ENCODE data around the gene VRK3.
"Not testable (repeated sequence)": the region's sequence is repeated elsewhere in the genome, so short reads cannot be mapped to it uniquely, and the experiment has no call there.

Gene VRK3

DNA sequence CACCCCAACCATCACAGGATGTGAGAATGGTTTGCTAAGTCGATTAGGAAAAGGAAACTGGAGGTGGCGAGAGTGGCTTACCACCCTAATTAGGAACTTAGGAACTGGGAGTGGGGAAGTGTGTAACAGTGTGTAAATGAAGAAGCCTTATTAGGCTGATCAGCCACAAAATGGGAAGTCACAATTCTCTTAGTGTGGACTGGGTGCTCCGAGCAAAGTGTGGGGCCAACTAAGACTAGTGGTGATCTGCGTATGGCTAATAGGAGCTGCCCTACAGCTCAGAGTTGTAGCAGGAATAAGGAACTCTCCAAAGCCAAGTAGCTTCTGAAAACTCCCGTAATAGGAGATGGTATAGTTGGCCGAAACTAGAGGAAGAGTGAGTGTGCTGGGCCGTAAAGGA is 71.8 kb downstream of the VRK3 start:
- no peak for DNase-seq

DNA sequence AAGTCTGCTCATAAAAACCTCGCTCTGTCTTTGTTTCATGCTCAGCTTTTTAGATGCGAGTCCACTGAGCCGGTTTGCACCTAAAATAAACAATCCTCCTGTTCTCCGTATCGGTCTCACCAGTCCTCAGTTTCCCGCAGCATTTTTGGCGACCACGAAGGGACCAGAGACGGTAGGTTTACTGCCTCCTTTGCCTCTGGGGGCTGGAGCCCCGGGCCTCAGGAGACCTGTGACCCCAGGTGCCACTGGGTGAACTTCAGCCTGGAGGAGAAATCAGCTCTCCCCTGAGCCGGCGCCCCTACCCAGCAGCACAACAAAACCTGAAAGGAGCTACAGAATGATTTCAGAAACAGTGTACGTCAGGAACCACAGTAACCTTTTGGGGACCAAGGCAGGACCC is 72.3 kb downstream of the VRK3 start:
- DNase-seq: no peak

DNA sequence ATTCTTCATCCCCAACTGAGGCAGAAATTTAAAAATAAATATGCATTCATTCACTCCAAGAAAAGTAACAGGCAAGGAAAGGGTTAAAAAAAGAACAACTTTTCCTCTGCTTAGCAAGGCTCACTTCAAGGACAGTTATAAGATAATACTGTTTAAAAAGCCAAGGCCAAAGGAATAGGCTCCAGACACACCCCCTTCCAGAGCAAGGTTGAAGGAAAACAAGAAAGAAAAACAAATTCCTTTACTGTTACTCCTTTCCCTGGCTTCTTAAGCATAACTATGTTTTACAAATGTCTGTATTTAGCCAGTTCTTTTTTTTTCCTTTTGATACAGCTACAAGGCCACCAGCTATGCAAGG is 72.7 kb downstream of the VRK3 start:
- no peak for DNase-seq

DNA sequence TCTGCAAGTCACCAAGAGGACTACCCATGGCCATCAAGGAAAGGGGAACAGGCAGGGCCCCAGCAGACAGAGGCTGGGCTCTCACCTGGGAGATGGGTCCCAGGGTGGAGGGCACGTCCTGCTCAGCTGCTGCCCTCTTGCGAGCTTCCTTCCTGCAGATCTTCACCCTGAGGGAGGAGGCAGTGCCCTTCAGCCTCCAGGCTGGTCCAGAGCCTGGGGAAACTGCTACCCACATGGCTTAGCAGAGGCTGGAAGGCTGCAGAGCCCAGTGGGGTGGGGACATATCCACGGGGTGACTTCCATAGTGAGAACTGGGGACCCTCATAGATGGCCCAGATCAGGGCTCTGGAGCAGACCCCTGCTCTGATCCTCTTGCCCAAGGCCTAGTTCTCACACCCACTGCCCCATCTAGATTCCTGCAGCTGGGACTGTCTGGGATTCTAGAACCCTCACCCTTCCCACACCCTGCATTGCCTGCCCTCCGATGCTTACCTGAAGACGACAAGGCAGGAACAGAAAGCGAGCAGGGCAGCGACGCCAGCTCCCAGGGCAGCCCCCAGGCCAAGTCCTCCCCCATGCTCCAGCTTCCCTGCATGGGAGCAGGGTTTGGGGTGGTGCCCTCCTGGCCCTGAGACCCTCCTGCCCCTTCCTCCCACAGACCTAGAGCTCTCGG is 73.2 kb downstream of the VRK3 start:
- no peak for DNase-seq

DNA sequence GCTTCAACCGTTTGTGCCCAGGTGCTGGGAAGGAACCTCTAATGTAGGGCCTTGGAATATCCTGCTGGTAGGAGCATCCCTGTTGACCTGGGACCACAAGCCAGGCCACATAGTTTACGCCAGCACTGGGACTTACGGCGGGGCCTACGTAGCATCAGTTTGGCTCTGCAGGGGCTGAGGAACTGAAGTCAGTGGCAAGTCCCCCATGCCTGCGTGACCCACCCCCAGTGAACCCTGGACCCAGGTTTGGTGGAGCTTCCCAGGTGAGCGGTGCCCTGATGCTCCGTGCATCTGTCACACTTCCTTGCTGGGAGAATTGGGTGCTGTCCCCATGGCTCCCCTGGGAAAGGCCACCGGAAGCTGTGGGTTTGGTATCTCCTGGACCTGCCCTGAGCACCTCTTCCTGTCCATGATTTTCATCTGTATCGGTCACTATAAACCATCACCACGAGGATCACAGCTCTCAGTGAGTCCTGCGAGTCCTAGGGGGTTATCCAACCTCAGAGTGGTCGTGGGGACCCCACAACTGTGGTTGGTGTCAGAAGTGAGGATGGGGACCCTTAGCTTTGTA is 74.1 kb downstream of the VRK3 start:
- no peak for DNase-seq

DNA sequence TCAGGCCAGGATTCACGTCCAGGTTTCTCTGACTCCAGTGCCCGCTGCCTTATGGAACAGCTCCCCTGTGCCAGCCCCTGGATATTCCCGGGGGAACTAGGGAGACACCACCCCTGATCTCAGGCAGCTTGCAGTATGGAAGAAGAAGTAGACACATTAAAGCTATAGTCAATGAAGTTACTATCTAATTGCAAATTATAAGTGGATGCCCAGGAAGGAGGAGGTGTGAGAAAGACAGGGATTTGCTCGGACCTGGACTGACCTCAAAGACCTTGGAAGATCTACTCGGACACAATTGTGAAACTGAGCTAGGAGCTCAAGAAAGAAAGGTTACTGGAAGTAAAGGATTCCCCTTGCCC is 74.6 kb downstream of the VRK3 start:
- DNase-seq: no peak

DNA sequence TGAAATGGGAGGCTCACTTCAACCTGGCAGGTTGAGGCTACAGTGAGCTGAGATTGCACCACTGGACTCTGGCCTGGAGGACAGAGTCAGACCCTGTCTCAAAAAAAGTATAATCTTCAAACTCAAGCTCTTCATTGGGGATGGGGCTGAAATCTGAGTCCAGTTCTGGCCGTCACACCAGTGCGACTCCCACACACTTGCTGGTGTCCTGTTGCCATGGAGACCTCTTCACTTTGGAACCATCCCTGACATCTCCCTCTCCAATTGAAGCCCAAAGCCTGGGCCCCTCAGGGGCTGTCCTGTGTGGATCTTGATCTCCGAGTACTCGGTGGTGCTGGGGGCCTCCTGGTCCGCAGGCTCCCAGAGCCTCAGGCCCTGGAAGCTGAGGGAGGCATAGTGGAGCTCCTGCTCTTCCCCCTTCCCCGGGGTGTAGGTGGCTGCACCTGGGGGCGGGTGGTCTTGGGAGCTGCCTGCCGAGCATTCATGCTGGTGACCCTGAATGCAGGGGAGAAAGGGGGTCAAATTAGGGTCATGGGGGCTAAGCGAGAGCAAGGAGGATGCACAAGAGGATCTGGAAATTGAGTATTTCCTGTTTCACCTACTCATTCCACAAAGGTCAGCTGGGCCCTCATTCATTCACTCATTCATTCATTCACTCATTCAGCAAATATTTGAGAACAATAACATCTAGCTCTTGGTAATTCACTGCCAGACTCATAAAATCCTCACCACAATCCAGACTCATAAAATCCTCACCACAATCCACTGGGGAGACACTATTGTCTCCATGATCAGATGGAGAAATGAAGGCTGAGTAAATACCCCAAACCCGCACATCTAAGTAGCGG is 75.2 kb downstream of the VRK3 start:
- no peak for DNase-seq

DNA sequence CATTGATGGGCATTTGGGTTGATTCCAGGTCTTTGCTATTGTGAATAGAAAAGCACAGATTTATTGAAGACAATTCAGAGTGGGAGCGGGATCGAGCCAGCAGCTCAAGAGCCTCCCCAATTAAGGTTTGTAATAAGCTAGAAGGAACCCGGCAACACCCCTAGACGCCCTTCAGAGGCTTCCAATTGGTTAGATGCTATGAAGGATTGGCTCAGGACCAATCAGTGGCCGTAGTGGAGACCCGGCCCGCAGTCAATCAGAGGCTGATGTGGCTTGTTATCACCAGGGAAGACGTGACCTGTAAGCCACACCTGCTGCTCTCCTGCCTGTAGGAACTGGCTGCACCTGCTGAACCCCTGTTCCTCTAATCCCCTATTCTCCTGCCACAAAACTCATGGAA is 78.8 kb downstream of the VRK3 start:
- no peak for DNase-seq

DNA sequence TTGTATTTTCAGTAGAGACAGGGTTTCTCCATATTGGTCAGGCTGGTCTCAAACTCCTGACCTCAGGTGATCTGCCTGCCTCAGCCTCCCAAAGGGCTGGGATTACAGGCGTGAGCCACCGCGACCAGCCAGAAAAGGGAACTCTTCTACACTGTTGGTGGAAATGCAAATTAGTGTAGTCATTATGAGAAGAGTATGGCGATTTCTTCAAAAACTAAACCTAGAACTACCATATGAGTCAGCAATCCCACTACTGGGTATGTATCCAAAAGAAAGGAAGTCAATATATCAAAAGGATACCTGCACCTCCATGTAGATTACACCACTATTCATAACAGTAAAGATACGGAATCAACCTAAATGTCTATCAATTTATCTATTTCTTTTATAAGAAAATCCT is 80.6 kb downstream of the VRK3 start:
- DNase-seq: not testable (repeated sequence)

DNA sequence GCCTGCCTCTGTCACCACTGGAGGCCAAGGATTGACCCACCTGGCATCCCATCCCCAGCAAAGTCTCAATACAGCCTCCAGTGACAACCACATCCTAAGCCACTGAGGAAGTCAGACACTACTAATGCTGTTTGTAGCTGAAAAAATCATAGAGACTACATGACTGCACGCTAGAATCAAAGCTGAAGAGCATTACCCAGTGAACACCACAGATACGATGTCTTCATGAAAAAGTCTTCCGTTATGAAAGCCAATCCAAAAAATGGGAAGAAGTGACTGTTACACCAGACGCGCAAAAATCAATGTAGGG is 84.7 kb downstream of the VRK3 start:
- DNase-seq: no peak

DNA sequence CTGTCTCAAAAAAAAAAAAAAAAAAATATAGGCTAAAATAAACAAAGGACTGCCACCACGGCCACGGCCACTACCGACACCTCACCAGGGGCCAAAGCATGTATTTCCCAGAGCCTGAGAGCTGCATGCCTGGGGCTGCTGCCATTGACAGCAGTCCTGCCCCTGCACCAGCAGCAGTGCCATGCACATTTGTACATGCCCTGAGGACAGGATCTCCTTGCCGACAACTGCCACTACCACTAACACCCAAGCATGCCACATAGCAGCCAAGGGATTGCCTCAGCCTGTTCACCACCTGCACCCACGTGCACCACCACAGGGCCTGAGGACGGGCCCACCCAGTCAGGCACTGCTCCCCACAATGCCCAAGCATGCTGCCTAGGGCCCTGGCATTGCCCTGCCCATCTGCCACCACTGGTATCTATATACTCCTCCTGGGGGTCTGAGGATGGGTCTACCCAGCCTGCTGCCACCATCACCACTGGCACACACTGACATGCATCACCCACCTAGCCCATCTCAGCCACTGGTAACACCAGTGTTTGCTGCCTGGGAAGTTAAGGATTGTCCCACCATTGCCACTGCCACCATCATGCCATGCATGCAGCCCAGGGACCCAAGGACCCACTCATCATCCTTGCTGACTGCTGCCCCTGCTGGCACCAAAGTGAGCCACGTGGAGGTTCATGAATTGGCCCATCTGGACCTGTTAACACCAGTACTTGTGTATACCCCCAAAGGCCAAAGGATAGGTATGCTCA is 85.3 kb downstream of the VRK3 start:
- no peak for DNase-seq

DNA sequence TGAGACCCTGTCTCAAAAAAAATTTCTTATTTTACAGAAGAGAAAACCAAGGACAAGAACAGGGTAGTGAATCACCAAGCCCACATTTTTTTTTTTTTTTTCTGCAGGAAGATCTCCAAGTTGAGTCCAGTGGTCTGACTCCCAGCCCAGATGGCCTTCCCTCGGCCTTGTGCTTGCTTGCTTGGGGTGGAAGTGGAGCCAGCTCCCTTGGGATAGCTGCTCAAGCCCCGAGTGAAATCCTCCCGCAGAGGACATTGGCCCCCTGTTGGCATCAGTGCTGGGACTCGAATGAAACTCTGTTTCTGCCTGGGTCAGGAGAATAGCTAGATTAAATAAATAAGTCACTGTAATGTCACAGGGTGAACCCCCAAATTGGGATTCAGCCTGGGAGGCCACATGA is 86.5 kb downstream of the VRK3 start:
- DNase-seq: no peak

DNA sequence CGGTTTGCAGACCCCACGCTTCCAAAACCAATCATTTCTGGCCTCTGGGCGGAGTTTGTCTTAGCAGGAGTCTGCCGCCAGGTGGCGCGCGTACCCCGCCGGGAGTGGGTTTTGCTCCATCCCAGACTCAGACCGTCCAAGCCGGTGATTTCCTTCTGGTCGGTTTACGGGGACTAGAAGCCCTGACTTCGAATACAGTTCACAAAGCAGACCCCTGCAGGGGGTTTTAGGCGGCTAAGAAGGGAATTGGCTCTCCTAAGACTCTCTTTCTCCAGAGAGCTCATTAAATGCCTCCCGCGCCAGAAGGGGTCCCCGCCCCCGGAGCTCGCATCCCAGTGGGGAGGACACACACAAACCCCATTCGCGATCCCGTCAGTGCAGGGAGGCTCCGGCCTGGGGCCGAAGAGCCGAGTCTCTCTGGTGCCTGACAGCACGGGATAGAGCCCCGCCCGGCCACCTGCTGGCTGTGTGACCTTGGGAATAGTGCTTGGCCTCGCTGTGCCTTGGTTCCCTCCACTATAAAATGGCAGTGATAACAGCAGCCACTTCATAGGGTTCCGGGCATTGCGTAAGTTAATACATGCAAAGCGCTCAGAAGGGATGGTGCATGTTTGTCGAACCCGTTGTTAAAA is 87.3 kb downstream of the VRK3 start:
- peak; percentile 32 for DNase-seq

DNA sequence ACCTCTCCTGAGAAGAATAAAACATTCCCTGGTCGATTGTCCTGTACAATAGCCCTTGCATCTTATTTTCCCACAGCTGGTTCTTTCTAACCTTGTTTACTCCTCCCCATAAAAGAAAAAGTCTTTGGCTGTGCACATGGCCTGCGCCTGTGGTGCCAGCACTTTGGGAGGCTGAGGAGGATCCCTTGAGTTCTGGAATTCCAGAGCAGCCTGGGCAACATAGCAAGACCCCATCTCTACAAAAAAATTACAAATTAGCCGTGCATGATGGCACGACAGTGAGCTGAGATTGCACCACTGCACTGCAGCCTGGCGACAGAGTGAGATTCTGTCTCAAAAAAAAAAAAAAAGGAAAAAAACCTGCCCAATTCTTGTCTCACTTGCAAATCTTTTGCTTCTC is 88.6 kb downstream of the VRK3 start:
- no peak for DNase-seq

DNA sequence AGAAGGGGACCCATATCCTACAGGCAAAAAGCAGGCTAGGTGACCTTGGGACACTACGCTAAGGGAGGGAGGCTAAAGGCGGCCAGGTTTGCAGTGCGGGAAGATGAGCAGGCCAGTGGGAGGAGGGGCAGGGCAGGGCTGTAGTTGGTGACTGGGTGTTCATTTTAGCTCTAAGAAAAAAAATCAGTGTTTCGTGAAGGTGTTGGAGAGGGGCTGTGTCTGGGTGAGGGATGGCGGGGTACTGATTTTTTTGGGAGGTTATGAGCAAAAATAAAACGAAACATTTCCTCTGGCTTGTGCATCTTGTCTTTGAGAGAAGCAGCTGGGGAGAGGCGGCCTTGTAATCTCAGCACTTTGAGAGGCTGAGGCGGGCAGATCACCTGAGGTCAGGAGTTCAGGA is 91.5 kb downstream of the VRK3 start:
- DNase-seq: no peak

DNA sequence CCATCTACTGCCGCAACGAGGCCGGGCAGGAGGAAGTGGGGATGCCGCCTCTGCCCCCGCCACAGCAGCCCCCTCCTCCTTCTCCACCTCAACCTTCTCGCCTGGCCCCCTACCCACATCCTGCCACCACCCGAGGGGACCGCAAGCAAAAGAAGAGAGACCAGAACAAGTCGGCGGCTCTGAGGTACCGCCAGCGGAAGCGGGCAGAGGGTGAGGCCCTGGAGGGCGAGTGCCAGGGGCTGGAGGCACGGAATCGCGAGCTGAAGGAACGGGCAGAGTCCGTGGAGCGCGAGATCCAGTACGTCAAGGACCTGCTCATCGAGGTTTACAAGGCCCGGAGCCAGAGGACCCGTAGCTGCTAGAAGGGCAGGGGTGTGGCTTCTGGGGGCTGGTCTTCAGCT is 92.4 kb downstream of the VRK3 start:
- no peak for DNase-seq

DNA sequence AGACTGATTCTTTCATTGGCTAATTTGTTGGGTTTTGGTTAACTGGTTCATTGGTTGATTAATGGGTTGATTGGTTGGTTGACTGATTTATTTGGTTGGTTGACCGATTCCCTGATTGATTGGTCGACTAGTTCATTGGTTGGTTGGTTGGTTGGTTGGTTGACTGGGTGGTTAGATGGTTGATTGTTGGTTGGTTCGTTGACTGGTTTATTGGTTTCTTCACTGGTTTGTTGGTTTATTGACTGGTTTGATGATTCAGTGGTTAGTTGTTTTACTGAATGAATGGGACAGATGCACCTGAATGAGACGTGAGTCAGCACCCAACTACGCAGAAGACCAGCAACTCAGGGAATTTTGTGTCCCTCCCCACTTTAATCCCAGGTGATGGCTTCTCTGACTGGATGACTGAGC is 93.1 kb downstream of the VRK3 start:
- no peak for DNase-seq

DNA sequence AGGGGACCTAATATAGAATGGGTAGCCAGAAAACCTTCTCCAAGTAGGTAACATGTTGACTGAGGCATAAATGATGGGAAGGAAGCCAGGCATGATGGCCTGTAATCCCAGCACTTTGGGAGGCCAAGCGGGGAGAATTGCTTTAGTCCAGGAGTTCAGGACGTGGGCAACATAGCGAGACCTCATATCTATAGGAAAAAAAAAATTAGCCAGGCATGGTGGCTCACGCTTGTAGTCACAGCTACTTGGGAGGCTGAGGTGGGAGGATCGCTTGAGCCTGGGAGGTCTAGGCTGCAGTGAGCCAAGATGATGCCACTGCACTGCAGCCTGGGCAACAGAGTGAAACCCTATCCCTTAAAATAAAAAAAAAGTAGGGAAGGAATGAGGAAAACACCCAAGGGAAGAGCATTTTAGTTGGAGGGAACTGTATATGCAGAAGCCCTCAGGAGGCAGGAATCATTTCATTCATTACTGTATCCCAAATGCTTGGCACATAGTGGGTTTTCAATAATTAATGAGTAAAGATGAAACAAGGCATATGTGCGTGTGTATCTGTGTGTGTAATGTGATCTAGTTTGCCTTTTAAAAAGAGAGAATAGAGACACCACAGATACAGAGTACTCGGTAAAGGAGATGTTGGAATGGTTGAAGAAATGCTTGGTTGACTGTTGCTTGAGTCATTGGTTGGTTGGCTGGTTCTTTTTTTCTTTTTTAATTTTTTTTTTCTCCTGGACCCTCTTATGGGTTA is 93.7 kb downstream of the VRK3 start:
- DNase-seq: no peak

DNA sequence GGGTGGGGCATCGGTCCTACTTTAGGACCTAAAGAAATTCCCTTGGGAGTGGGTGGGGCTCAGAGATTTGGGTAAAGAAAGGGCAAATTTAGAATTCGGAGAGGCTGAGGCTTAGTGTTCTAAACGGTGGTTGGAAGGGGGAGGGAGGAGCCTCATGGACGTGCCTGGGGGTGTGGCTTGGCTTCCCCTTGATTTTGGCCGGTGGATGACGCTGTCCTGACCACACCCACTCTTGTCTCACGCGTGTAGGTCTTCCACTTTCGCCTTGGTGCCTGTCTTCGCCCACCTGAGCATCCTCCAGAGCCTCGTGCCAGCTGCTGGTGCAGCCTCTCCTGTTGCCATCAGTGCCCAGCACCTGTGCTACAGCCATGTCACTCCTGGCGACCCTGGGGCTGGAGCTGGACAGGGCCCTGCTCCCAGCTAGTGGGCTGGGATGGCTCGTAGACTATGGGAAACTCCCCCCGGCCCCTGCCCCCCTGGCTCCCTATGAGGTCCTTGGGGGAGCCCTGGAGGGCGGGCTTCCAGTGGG is 94.6 kb downstream of the VRK3 start:
- no peak for DNase-seq

DNA sequence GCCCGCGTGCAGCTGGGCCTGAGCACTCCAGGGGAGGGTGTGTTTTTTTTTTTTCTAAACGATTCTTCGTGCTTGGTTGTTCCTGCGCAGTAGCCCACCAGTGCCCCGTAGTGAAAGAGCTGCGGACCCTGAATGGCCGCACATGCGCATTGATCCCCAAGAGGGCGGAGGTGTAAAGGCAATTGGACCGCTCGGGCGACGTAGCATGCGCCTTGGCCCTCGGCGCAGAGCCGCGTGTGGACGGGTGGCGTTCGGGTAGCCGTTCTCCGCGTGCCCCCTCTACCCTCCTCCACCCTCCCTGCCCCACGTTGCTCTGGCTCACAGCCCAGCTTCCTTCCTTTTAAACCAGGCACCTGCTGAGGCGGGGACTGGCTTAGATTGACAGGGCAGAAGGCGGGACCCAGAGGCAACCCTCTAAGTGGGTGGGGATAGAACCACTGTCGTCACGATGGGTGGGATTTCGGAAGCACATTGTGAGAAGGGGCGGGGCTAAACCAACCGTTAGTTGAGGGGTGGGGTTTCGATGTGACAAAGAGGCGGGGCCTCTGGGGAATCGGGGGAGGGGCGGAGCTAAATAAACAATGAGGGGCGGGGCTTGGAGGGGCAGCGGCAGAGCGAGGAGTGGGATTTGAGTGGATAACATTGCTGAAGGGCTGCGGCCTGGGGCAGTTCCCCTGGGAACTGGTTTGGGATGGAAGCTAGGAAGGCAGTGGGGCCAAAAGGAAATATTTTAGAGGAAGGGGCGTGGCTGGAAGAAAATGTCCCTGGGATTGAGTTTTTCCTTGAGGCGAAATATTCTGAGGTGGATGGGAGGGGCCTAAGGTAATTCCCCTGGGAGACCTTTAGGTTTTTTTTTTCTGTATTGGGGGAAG is 95.3 kb downstream of the VRK3 start:
- peak; percentile 89 for DNase-seq

DNA sequence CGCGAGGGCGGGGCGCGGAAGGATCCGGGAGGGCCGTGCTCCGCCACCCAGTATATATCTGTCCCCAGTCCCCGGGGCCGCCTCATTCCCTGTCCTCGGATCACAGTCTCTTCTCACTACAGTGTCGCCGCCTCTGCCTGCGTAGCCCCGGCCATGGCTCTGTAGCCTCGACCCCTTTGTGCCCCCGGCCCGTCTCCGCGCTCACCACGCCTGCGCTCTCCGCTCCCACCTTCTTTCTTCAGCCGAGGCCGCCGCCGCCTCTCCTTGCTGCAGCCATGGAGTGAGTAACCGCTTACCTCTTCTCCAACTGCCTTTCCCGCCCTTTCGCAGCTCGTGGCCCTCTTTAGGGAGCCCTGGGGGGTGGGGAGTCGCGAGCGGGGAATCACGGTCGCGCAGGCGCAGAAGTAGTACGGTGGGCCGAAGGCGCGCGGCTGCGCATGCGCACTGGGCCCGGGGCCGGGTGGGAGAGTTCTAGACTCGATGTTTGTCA is 96.0 kb downstream of the VRK3 start, which contains the start of the genes ATF5 and NUP62:
Gene ATF5, plus strand, starts transcription at position 85 of the 490 bp plus-strand sequence. CDS start 1,646 bp downstream, outside the sequence.
Gene NUP62, minus strand, starts transcription at position 384 of the 490 bp plus-strand sequence. CDS start 19,697 bp downstream, outside the sequence.
- peak; percentile 72 for DNase-seq

Data from NCI-H226 (cell line).